ENCODE data around the gene HUS1B. TPM values are rescaled to one million over a fixed set of nuclear protein-coding genes. Genes with fewer than 3 reads are reported as not detected.

The HUS1B gene
- total RNA-seq, 6 donors from 2014 or later, result 0.83 to 14.7 (median 2.5) TPM

DNA sequence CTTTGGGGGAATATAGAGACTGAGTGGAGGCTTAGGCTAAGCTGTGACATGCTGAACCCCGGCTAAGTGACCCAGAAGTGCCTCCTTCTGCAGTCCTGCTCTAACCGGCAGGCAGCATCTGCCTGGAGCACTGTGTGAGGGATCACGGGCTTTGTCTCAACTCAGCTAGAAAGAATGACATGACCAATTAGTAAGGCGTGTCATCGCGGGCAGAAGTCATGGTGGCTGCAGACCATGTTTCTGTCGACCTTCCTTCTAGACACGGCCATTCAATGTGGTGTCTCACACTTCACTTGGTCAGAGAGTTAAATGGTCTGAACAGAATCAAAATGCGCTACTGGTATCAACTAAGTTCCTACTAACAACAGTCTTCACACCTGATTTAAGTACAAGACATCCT lies 35.0 kb downstream of the HUS1B start:
- no peak for DNase-seq
- H3K4me3 ChIP-seq, result no peak overlapping the region
- H3K9me3 ChIP-seq, result no peaks in the 10 kb centered on the region
- no peaks in the 10 kb centered on the region for H3K27me3 ChIP-seq
- no peak for ATAC-seq (ENCODE audit: low FRiP score in 2 of 2)
- no peak overlapping the region for H3K27ac ChIP-seq
- TF ChIP-seq, protein P1, sequence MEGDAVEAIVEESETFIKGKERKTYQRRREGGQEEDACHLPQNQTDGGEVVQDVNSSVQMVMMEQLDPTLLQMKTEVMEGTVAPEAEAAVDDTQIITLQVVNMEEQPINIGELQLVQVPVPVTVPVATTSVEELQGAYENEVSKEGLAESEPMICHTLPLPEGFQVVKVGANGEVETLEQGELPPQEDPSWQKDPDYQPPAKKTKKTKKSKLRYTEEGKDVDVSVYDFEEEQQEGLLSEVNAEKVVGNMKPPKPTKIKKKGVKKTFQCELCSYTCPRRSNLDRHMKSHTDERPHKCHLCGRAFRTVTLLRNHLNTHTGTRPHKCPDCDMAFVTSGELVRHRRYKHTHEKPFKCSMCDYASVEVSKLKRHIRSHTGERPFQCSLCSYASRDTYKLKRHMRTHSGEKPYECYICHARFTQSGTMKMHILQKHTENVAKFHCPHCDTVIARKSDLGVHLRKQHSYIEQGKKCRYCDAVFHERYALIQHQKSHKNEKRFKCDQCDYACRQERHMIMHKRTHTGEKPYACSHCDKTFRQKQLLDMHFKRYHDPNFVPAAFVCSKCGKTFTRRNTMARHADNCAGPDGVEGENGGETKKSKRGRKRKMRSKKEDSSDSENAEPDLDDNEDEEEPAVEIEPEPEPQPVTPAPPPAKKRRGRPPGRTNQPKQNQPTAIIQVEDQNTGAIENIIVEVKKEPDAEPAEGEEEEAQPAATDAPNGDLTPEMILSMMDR (IDR thresholded peaks at IDR 0.05), result no peak
- no peak for TF ChIP-seq POLR2AphosphoS5 (IDR thresholded peaks at IDR 0.05)
- no peak for TF ChIP-seq EP300 (IDR thresholded peaks at IDR 0.05)
- no peak for TF ChIP-seq POLR2A (IDR thresholded peaks at IDR 0.05)
- no peaks in the 10 kb centered on the region for H3K4me1 ChIP-seq
- H3K36me3 ChIP-seq, result peaks cover 0 to 19% (median 0%) of the 10 kb centered on the region in 4 donors
- 90 to 95% methylated on average over 9 of the region's 9 CpGs for WGBS, 2 donors

DNA sequence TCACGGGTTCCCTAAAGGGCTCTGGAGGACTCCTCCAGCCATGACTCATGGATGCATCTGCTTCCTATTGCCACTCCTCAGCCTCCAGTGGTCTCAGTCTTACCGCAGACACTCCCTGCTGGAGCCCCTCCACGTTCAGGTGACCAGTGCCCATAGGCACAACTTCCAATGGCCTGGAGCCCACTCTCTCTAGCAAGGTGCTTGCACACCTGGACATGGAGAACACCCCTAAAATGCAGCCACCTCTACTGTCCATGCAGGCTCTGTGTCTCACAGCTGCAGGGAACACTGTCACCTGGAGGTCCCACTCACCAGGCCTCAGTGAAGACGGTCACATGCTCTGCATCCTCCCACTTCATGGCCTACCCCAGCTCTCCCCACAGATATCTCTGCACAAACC lies 36.0 kb downstream of the HUS1B start:
- no peaks in the 10 kb centered on the region for H3K4me1 ChIP-seq
- peaks cover 0 to 23% (median 0%) of the 10 kb centered on the region in 4 donors for H3K36me3 ChIP-seq
- no peaks in the 10 kb centered on the region for H3K27me3 ChIP-seq
- H3K4me3 ChIP-seq, result no peak overlapping the region
- TF ChIP-seq POLR2A (IDR thresholded peaks at IDR 0.05) (no peak), EP300 (IDR thresholded peaks at IDR 0.05) (no peak), POLR2AphosphoS5 (IDR thresholded peaks at IDR 0.05) (no peak)
- TF ChIP-seq, protein P1 (IDR thresholded peaks at IDR 0.05), result no peak
- no peak overlapping the region for H3K27ac ChIP-seq
- WGBS, 2 donors, result 94 to 100% methylated on average over 3 of the region's 4 CpGs
- no peak for DNase-seq
- H3K9me3 ChIP-seq, result no peaks in the 10 kb centered on the region
- ATAC-seq (ENCODE audit: low FRiP score in 2 of 2), result no peak

DNA sequence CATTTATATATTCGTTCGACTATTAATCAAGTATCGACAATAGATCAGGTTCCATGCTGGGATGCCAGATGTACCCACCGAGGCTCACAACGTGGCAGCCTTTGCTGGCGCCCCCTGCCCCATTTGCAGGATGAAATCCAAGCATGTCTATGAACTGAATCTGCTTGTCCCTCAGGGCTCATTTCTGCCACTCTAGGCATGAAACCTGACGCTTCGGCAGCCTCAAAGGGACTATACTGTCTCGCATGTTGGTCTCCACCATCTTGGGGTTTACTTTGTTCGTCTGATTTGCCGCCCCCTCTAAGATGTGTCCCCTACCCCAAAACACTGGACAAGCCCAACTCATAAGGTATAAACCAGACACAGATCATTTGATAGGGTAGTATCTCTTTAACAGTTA lies 36.7 kb downstream of the HUS1B start:
- TF ChIP-seq EP300 (IDR thresholded peaks at IDR 0.05), result no peak
- TF ChIP-seq POLR2A (IDR thresholded peaks at IDR 0.05), result no peak
- TF ChIP-seq, protein P1 (IDR thresholded peaks at IDR 0.05), result no peak
- no peak for TF ChIP-seq POLR2AphosphoS5 (IDR thresholded peaks at IDR 0.05)
- no peak overlapping the region for H3K27ac ChIP-seq
- DNase-seq, result peak in 1 of 2 donors; percentile 46
- H3K9me3 ChIP-seq, result no peaks in the 10 kb centered on the region
- H3K36me3 ChIP-seq, result peaks cover 0 to 28% (median 0%) of the 10 kb centered on the region in 4 donors
- no peak overlapping the region for H3K4me3 ChIP-seq
- H3K27me3 ChIP-seq, result no peaks in the 10 kb centered on the region
- no peaks in the 10 kb centered on the region for H3K4me1 ChIP-seq
- 97% methylated on average over 11 of the region's 11 CpGs for WGBS, 2 donors
- ATAC-seq (ENCODE audit: low FRiP score in 2 of 2), result no peak

DNA sequence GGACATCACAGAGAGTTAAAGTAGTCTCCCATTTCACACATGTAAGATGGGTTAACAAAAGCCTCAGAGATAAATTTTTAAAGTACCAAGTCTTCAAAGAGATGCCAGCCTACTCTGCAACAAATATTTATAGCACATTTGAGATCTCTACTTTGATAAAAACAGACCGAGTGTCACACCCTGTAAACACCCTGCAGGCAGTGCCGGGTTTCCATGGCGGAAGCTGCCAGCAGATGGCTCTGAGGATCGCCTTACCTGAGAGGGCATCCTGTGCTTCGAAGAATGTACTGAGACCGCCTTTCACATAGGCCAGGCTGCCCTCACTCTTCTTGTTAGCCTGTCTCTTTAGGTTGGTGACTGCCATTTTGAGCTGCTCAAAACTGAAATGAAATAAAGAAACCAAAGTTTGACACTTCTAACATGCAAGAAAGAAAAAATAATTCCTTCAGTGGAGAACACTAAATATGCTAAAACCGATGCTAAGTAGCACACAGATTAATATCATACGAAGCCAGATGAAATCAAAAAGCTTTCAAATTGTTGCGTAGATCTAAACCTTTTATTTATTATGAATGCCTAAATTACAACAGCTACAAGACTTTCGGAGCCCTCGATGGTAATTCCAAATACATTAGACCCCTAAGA lies 39.3 kb downstream of the HUS1B start:
- no peak for TF ChIP-seq POLR2A (IDR thresholded peaks at IDR 0.05)
- TF ChIP-seq POLR2AphosphoS5 (IDR thresholded peaks at IDR 0.05), result no peak
- no peak for TF ChIP-seq EP300 (IDR thresholded peaks at IDR 0.05)
- TF ChIP-seq, protein P1 (IDR thresholded peaks at IDR 0.05), result peak in 1 of 6 experiments; percentile 8
- no peak for ATAC-seq (ENCODE audit: low FRiP score in 2 of 2)
- DNase-seq, result no peak
- Histone ChIP-seq H3K9me3 (no peaks in the 10 kb centered on the region), H3K27me3 (no peaks in the 10 kb centered on the region), H3K27ac (no peak overlapping the region), H3K4me3 (no peak overlapping the region), H3K36me3 (peaks cover 0 to 29% (median 0%) of the 10 kb centered on the region in 4 donors), H3K4me1 (no peaks in the 10 kb centered on the region)
- WGBS, 2 donors, result 69 to 87% methylated on average over 8 to 11 of the region's 11 CpGs

DNA sequence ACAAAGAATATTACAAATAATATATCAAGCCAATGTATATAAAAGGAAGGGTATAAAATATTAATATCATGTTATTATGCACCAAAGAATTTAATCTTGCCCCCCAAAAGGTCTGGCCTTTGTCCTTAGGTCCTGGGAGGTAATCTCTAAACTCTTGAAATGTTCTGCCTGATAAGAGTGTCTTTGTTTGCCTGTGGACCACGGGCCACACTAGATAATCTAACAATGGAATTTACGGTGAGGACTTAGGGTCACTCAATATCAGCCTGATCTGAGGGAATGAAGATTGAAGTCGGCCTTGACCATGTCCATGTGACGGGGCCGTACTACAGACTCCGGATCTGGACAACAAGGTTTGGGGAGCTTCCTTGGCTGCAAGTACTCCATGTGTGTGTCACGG lies 42.9 kb downstream of the HUS1B start:
- ATAC-seq (ENCODE audit: low FRiP score in 2 of 2) (no peak), DNase-seq (no peak)
- H3K36me3 ChIP-seq, result peaks cover 0 to 36% (median 3%) of the 10 kb centered on the region in 4 donors
- TF ChIP-seq EP300 (IDR thresholded peaks at IDR 0.05) (no peak), POLR2AphosphoS5 (IDR thresholded peaks at IDR 0.05) (no peak), POLR2A (IDR thresholded peaks at IDR 0.05) (no peak)
- TF ChIP-seq, protein P1 (IDR thresholded peaks at IDR 0.05), result no peak
- no peak overlapping the region for H3K27ac ChIP-seq
- H3K4me1 ChIP-seq, result peaks cover 0 to 6% (median 0%) of the 10 kb centered on the region in 4 donors
- H3K9me3 ChIP-seq, result no peaks in the 10 kb centered on the region
- 88 to 89% methylated on average over 7 of the region's 7 CpGs for WGBS, 2 donors
- no peaks in the 10 kb centered on the region for H3K27me3 ChIP-seq
- no peak overlapping the region for H3K4me3 ChIP-seq
